GM12865 (cell line): ENCODE measurements around the gene PROM1.

Experiments used
- DNase-seq: peaks from one replicate; pipeline ENCODE4 v3.0.0; 2010; ENCODE audit warnings: low read depth
- H3K4me3 ChIP-seq: 2 replicates; pipeline ENCODE4 v1.5.1; 2011; ENCODE audit warnings: mild to moderate bottlenecking, low read depth, low read length, control low read depth
- TF ChIP-seq, protein P1 (sequence below): IDR thresholded peaks from 2 replicates; pipeline ENCODE4 v1.5.1; 2011; ENCODE audit warnings: low read length, control low read depth, low read depth, inconsistent platforms; ENCODE audit not compliant: insufficient read depth; ENCODE audit errors: missing control alignments

Gene PROM1

DNA sequence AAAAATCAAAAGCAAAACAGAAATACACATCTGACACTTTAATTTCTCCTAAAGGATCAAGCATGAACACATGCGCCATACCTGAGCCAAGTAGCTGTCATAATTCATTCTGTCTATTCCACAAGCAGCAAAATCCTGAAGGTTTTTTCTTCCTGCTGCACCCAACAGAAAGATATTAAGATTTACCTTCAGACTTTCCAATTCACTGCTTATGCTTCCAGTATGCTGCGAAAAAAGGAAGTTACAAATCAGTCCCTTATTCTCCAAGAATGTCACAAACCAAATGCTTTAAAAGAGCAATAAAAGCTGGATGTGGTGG lies 91.7 kb downstream of the PROM1 start:
- DNase-seq: no peak
- no peak overlapping the region for H3K4me3 ChIP-seq
- TF ChIP-seq, protein P1, sequence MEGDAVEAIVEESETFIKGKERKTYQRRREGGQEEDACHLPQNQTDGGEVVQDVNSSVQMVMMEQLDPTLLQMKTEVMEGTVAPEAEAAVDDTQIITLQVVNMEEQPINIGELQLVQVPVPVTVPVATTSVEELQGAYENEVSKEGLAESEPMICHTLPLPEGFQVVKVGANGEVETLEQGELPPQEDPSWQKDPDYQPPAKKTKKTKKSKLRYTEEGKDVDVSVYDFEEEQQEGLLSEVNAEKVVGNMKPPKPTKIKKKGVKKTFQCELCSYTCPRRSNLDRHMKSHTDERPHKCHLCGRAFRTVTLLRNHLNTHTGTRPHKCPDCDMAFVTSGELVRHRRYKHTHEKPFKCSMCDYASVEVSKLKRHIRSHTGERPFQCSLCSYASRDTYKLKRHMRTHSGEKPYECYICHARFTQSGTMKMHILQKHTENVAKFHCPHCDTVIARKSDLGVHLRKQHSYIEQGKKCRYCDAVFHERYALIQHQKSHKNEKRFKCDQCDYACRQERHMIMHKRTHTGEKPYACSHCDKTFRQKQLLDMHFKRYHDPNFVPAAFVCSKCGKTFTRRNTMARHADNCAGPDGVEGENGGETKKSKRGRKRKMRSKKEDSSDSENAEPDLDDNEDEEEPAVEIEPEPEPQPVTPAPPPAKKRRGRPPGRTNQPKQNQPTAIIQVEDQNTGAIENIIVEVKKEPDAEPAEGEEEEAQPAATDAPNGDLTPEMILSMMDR: no peak

GRCh38 chr4:15990570-15991285 lies 93.1 kb downstream of the PROM1 start:
- H3K4me3 ChIP-seq: no peak overlapping the region
- TF ChIP-seq, protein P1: no peak
- no peak for DNase-seq

DNA sequence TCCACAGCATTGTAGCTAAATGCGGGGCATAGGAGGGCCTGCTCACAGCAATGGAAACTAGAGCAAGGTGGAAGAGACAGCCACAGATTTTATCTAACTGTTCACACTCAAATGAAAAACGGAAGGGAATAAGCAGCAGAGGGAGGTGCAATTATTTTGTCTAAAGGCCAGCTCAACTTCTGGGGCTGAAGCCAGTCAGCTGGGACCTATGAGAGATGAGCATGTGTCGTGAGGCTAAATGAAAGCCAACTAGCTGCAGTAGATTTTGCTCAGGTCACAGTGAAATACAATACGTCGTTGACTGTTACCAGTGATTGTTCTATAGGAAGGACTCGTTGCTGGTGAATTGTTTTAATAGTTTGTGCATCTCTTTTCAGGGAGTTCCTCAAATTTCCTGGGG lies 94.4 kb downstream of the PROM1 start:
- H3K4me3 ChIP-seq: no peak overlapping the region
- no peak for DNase-seq
- TF ChIP-seq, protein P1: no peak

- no peak for DNase-seq
- no peak overlapping the region for H3K4me3 ChIP-seq
- TF ChIP-seq, protein P1: no peak
These were observed 95.6 kb downstream of the PROM1 start for GRCh38 chr4:15988222-15988621.

DNA sequence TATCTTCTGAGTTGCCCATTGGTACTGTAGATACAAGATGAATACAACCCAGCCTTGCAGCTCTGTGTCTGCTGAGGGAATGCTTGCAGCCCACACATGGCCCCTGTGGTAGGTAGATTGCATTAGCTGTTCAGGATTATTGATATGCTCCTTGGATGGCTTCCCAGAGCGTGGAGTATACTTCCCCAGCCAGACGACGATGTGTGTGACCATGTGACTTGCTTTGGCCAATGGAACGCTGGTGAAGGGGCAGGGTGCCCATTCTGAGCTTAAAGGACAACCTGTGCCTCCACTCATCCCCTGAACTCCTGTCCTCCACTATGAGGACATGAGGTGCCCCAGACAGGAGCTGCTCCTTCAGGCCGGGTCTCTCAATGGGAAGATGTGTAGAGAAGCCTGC lies 96.9 kb downstream of the PROM1 start:
- H3K4me3 ChIP-seq: no peak overlapping the region
- TF ChIP-seq, protein P1: no peak
- DNase-seq: no peak

DNA sequence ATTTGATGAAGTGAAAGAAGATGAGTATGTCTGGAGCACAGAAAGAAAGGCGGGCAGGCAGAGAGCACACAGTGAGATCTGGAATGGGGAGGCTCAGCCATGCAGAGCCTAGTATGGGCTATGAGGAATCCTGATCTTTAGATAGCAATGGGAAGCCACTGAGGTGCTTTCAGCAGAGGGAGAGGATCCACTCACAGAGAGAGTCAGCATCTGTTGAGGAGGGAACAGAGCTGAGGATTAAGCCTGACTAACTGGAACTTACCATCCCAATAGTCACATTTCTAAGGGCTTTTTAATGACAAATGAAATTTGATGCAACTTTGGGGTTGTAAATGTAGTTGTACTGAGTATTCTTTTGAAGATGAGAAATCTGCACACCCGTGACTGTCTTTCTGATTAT lies 100.2 kb downstream of the PROM1 start:
- no peak overlapping the region for H3K4me3 ChIP-seq
- TF ChIP-seq, protein P1: no peak
- DNase-seq: no peak

DNA sequence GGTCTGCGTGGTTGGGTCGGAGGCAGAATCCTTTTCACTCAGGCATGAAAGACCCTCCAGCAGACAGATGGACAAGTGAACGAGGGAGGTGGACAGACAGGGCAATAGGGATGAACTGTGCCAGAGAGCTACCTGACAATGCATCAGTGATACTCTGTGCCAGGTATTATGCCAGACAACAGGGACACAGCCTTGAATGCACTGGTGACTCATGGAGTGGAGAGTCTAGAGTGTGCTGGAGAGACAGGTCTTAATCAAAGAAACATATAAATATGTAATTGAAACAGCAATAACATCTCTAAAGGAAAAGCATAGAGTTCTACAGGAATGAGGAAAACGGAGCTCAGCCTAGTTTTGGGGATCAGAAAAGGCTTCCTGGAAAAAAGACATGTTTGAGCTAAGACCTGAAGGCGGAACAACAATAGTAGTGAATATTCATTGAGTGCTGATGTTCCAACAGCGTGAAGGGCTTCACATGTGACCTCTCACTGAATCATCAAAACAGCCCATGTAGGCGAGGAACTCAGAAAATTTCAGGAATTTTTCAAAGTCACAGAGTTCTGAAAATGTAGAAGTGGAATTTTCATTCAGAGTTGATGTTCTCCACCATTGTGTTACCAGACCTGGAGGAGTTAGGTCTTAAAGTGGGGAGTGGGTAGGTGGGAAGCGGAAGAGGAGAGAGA lies 100.8 kb downstream of the PROM1 start:
- DNase-seq: no peak
- no peak overlapping the region for H3K4me3 ChIP-seq
- TF ChIP-seq, protein P1: no peak
